ENCODE data around the gene SEMA3G. TPM values are rescaled to one million over a fixed set of nuclear protein-coding genes. Genes with fewer than 3 reads are reported as not detected.

Gene SEMA3G
- 0.12 and 0.33 TPM in 2 replicates for total RNA-seq (2022)
- percentile 9 among the genes with signal in this experiment for Bru-seq, nascent RNA
- BruChase-seq, experiment 1, labeled RNA remaining after a 6-hour chase: percentile 19 among the genes with signal in this experiment
- BruChase-seq, experiment 2, labeled RNA remaining after a 2-hour chase: percentile 10 among the genes with signal in this experiment
- long read RNA-seq: 0 reads

- H3K36me3 Mint-ChIP-seq (ENCODE audit: insufficient read depth, unreplicated experiment): no peaks in the 10 kb centered on the region
- no peaks in the 10 kb centered on the region for H3K9me3 Mint-ChIP-seq (ENCODE audit: low read depth, unreplicated experiment)
- CTCF ChIA-PET: interaction anchor here (1.5 kb wide), 1 partner anchor 33 kb away, joined by 3 read pairs; no protein-coding TSS in a partner anchor
- no peak within 1 kb of the TSS for H3K27ac Mint-ChIP-seq (ENCODE audit: unreplicated experiment)
- intact Hi-C loops (cut with micrococcal nuclease; ENCODE audit: unreplicated experiment): no loop called here
- H3K4me1 Mint-ChIP-seq (ENCODE audit: low read depth, unreplicated experiment): peaks cover 16% of the 10 kb centered on the region
- no TSS peak for BruUV-seq (replicated peaks)
- no peaks in the 10 kb centered on the region for H3K27me3 Mint-ChIP-seq (ENCODE audit: unreplicated experiment)
- DNase-seq: peak; percentile 85
- H3K4me3 Mint-ChIP-seq (ENCODE audit: low read depth, unreplicated experiment): no peak within 1 kb of the TSS
- TF ChIP-seq CTCF (IDR thresholded peaks at IDR 0.05; ENCODE audit: unreplicated experiment): peak; percentile 37
Observed at GRCh38 chr3:52444860-52445793, at the start of gene SEMA3G. Gene SEMA3G, minus strand, starts transcription at chr3:52445103. Its CDS starts 76 bp downstream, at chr3:52445027.

- intact Hi-C loops (cut with micrococcal nuclease; ENCODE audit: unreplicated experiment): no loop called here
- TF ChIP-seq CTCF (IDR thresholded peaks at IDR 0.05; ENCODE audit: unreplicated experiment): no peak
- Mint-ChIP-seq H3K27ac (ENCODE audit: unreplicated experiment) (no peak overlapping the region), H3K27me3 (ENCODE audit: unreplicated experiment) (no peaks in the 10 kb centered on the region), H3K9me3 (ENCODE audit: low read depth, unreplicated experiment) (no peaks in the 10 kb centered on the region), H3K4me3 (ENCODE audit: low read depth, unreplicated experiment) (no peak overlapping the region), H3K36me3 (ENCODE audit: insufficient read depth, unreplicated experiment) (peaks cover 4% of the 10 kb centered on the region), H3K4me1 (ENCODE audit: low read depth, unreplicated experiment) (no peaks in the 10 kb centered on the region)
- CTCF ChIA-PET: no interaction called here
- no TSS peak for BruUV-seq (replicated peaks)
- no peak for DNase-seq
Observed at GRCh38 chr3:52494445-52494844, 49.5 kb upstream of the SEMA3G start.

GRCh38 chr3:52493232-52494017, 48.5 kb upstream of the SEMA3G start:
- no peak for DNase-seq
- H3K4me1 Mint-ChIP-seq (ENCODE audit: low read depth, unreplicated experiment): no peaks in the 10 kb centered on the region
- no peaks in the 10 kb centered on the region for H3K9me3 Mint-ChIP-seq (ENCODE audit: low read depth, unreplicated experiment)
- BruUV-seq (replicated peaks): no TSS peak
- H3K27ac Mint-ChIP-seq (ENCODE audit: unreplicated experiment): no peak overlapping the region
- intact Hi-C loops (cut with micrococcal nuclease; ENCODE audit: unreplicated experiment): no loop called here
- no peak for TF ChIP-seq CTCF (IDR thresholded peaks at IDR 0.05; ENCODE audit: unreplicated experiment)
- CTCF ChIA-PET: no interaction called here
- H3K4me3 Mint-ChIP-seq (ENCODE audit: low read depth, unreplicated experiment): no peak overlapping the region
- H3K36me3 Mint-ChIP-seq (ENCODE audit: insufficient read depth, unreplicated experiment): peaks cover 4% of the 10 kb centered on the region
- no peaks in the 10 kb centered on the region for H3K27me3 Mint-ChIP-seq (ENCODE audit: unreplicated experiment)

GRCh38 chr3:52492059-52492458, 47.2 kb upstream of the SEMA3G start:
- CTCF ChIA-PET: no interaction called here
- BruUV-seq (replicated peaks): no TSS peak

More at GRCh38 chr3:52492059-52492458, 47.2 kb upstream of the SEMA3G start:
- no peak for TF ChIP-seq CTCF (IDR thresholded peaks at IDR 0.05; ENCODE audit: unreplicated experiment)
- Mint-ChIP-seq H3K36me3 (ENCODE audit: insufficient read depth, unreplicated experiment) (peaks cover 4% of the 10 kb centered on the region), H3K4me3 (ENCODE audit: low read depth, unreplicated experiment) (no peak overlapping the region), H3K9me3 (ENCODE audit: low read depth, unreplicated experiment) (no peaks in the 10 kb centered on the region), H3K27me3 (ENCODE audit: unreplicated experiment) (no peaks in the 10 kb centered on the region), H3K27ac (ENCODE audit: unreplicated experiment) (no peak overlapping the region), H3K4me1 (ENCODE audit: low read depth, unreplicated experiment) (no peaks in the 10 kb centered on the region)
- no peak for DNase-seq
- intact Hi-C loops (cut with micrococcal nuclease; ENCODE audit: unreplicated experiment): no loop called here
